Measurements from ENCODE around the gene CEP85L.

The CEP85L gene

DNA sequence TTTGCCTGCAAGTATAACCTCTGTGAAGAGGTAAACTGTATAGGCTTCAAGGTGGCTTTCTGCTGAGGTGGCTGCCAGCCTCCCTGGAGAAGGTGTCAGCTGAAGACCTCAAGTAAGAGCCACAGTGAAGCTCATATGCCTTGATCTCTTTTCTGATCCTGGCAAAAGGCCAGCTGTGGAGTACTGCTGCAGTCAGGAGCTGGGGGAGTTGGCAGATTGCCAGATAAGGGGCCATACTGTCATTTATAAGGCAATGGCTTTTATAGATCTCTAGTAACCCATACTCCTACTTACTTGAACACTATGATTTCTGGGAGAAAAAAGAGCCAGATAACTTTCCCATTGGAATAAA lies 8.8 kb upstream of the CEP85L start:
- DNase-seq (ENCODE audit: low spot score), result peak; percentile 66

DNA sequence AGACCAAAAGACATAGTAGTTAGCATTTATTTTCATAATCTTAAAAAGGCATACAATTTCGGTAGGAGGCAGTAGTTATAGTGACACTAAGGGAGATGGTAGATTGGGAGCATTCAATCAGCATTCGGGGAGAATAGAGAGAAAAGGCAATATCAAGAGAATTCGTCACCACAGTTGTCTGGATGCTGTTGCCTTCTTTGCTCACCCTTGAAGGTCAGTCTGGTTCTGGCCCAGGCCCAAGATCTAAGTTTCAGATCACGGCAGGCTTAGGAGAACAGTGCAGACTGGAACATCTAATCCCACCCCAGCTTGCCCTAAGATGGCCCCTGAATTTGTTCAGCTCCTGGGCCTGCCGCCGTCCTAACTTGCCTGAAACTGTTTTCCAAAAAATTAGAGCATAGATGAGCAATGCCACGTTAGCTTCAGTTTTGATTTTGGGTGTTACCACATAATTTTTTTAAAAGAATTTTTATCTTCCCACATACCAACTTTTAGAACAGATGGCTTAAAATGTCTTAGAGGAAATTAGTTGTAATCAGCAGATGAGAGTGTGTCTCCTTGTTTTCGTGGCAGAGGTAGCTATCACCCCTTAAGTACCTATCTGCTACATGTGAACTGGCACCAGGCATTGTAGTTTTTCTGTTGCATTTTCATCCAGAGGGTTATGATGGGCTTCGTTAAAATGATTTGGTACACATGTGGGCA lies 8.3 kb upstream of the CEP85L start:
- no peak for DNase-seq (ENCODE audit: low spot score)

DNA sequence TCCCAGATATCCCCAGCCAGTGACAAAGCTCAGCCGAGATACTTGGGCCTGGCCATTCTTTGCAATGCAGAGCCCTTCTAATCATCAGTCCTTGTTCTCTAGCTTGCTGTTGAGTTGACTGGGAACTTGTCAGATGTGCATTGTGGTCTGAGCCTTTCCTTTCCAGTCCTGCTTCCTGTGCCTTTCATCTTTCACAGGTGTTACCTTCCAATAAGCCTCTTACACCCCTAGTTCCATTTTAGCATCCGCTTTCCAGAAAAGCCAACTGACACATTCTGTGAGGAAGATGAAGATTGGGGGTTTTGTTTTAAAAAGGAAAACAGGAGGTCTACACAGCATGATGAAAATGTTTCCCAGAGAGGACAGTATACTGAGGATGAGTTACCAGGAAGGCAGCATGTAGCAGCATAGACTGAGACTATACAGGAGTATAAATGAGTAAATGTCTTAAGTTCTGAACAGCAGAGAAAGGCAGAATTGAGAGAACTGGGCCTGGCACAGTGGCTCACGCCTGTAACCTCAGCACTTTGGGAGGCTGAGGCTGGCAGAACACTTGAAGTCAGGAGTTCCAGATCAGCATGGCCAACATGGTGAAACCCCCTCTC lies 5.6 kb upstream of the CEP85L start:
- DNase-seq (ENCODE audit: low spot score), result no peak

DNA sequence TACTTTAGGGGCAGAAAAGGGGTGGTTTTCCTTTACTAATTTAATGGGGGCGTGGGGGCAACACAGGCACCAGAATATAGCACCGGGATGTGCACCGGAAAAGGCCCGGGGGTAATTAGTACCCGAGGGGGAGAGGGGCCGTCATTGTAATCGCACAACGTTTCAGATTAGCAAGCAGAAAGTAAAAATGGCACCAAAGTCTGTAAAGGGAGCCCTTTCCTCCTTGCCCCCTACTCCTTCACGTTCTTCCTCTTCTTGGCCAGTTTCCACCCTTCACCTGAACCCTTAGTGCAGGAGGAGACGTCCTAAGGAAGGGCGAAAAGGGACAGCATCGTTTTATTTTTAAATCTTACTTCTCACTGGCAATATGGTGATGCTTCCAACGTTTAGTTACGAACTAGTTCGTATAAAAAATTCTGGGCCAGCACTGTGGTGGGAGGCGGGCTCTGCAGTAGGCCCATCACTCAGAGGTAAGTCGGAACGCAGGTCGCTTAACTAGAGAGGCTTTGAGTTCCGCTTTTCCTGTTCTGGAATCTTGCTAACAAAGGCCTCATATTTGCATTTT lies 742 bp upstream of the CEP85L start:
- DNase-seq (ENCODE audit: low spot score), result peak; percentile 13

DNA sequence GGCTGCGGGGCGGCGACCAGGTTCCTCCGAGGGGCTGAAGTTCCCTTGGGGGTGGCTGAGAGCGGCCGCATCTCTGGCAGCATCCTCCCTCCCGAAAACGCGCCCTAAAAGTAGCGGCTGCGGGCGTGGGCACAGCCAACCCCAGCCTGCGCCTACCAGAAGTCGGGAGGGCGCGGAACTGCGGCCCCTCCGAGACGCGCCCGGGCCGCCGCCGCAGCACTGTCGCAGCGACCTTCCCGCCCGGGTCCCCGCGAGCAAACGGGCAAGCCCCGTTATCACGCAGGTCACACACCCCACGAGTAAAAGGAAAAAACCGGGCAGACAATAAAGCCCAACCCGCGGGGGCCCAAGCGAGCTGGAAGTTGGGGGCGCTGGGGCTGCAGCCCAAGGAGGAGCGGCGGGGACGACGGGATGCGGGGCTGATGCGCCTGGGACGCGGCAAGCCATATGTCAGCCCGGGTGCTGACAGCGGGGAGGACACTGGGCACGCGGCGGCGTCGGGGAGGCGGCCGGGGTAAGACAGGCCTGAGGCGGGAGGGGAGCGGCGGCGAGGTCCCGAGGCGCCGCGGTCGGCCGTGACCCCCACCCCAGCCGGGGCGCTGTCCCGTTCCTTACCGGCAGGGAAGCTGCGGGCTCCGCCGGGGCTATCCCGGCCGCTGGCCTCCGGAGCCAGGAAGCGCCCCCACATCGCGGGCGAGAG lies 659 bp downstream of the CEP85L start:
- DNase-seq (ENCODE audit: low spot score), result peak; percentile 66

DNA sequence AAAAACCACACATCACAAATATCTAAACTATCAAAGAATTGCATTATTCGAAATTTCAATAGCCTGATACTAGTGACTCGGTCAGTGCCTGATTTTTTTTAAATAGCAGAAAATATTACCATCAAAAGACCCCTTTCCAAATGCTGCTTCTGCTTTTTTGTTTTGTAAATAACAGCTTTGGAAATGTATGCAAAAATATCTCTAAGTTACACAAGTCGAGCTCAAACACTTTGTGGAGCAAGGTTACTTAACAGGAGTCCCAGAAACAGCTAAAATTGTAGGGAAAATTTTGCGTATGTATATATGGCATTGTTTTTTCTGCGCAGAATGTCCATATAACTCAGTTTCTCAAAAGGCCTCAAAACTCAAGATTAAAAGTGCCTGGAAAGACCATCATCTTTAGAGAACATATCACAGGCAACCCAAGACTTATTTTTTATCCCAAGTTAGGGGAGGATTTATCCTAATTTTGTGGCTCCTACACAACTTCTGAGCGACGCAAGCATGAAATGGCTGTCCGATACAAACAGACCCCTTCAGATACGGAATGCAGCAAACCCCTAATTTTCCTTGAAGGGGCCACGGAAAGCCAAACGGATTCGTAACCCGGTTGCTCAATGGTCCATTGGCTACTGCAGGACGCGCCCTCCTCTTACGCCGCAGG lies 1.3 kb downstream of the CEP85L start:
- no peak for DNase-seq (ENCODE audit: low spot score)

DNA sequence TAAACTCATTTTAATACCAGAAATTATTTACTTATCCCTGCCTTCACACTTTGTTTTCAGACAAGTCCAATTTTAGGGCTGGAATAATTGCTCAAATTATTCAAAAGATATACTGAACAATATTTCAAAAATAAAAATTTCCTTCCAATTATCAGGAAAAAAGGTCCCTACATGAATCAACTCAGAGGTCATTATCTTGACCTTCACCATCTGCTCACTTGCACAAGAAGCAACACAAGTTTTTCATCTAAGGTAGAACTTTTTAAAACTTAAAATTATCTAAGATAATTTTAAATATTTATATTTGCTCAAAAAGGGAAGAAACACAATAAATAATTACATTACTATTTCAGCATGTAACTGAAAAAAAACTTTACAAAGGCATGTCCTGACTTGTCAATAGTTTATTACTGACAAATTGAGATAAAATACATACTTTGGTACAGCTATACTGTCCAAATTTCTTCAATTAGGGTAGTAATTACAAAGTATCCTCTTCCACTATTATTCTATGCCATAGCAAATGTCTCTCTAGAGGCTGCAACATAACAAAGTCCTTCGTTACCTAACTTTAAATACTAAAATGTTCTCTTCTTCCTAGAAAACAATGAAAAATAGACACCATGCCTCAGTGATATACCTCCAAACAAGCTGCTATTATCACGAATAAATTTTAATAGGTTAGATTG lies 2.4 kb downstream of the CEP85L start:
- DNase-seq (ENCODE audit: low spot score), result no peak

DNA sequence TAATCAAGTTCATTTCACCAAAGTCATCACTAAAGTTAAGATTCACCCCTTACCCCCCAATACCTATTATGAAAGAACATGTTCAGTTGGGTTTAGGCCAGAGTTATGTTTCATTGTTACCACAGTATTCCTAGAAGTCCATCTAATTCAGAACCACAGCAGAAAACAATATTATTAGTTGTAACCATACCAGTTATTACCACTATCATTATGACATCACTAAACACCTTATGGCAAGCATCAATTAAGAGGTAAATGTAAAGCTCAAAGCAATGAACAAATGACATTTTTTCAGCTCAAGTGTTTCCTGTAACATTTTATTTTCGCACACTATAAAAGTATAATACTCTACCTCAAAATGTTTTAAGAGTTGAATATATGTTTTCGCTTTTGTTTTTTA lies 4.4 kb downstream of the CEP85L start:
- DNase-seq (ENCODE audit: low spot score), result no peak

DNA sequence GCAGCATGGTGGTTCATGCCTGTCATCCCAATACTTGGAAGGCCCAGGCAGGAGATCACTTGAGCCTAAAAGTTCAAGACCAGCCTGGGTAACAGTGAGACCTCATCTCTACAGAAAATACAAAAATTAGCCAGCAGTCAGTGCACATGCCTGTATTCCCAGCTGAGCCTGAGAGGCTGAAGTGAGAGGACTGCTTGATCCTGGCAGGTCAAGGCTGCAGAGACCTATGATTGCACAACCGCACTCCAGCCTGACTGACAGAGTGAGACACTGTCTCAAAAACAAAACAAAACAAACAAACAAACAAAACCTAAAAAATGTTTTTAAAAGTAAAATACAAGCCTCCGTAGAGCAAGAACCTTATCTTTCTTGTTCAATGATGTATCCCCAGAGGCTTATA lies 6.0 kb downstream of the CEP85L start:
- no peak for DNase-seq (ENCODE audit: low spot score)

DNA sequence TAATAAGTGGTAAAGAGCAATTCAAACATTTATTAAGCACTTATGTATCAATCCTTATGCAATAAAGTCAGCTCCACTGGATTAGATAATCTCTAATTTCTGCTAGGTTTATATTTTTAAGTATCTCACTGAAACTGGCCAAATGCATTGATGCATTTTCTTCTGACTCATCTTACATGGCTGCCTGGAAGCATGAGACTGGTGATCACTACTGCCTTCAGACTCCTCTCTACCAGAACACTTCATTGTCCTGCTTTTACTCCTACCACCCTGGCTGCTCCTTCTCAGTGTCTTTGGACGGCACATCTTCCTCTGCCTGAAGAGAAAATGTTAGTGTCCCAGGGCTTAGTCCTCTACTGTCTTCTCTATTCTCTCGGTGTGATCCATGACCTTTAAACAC lies 7.4 kb downstream of the CEP85L start:
- DNase-seq (ENCODE audit: low spot score), result no peak

DNA sequence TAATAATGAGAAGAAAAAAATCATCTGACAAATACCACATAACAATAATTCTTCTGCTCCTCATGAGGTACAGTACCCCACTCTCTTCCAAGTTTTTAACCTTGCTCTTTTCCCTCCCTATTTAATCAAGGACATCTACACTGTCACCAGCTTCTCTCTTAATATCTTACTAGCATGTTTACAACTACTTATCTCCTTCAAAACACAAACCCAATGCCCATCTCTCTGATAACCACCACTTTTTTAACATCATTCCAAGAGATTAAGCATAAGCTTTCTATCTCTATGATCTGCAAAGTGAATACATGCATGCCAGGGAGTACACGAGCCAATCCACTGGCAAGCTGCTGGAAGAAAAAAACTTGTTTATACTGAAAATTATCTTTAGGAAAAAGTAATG lies 10.3 kb downstream of the CEP85L start:
- no peak for DNase-seq (ENCODE audit: low spot score)

DNA sequence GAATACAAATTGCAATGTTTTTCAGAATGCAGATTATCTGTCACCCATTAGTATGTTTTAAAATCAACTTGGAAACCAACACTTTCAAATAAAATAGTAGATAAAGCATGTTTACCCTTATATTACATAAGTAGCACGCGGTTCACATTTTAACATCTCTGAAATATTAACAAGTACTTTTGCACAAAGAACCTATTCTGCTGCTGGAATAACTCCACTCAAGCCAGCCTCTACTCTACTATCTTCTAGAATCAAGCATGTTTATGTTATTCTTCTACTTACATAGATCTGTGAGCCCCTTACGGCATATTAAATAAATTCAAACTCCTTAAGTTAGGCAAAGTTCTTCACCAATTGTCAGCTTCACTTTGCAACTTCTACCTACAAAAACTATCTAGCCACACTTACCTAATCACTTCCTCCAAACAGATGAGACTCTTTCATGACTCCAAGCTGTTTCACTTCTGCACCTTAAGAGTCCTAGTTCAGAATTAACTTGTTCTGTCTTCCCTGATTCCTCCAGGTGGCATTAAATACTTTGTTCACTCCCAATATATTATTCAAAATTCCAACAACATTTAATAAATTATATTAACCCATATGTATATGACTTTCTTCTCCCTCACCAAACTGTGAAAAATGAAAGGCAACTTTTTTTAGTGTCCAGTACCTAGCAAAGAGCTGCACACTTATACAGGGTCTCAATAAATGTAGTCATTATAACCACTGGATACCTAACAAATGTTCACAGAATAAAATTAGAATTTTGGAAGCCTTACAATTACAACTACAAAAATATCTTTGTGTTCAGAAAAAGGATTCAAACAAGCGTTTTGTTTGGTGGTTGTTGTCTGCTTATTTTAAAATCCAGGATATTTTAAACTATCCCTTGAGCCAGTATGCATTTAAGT lies 12.1 kb downstream of the CEP85L start:
- no peak for DNase-seq (ENCODE audit: low spot score)

DNA sequence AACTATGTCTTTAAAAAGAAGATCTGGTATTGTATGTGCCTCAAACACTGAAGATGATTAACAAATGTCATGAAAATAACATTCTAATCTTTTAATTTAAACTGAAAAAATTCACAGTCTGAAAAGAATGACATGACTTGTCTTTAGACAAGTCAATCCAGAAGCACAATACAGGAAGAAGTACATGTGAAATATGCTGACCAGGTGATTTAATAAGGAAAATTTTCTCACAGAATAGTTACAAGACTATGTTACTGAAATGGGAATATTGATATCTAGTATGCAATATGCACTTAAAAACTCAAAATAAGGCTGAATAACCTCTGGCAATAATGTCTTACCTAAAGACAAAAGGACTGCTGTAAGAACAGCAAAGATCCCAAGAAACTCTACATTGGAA lies 13.1 kb downstream of the CEP85L start:
- DNase-seq (ENCODE audit: low spot score), result no peak

DNA sequence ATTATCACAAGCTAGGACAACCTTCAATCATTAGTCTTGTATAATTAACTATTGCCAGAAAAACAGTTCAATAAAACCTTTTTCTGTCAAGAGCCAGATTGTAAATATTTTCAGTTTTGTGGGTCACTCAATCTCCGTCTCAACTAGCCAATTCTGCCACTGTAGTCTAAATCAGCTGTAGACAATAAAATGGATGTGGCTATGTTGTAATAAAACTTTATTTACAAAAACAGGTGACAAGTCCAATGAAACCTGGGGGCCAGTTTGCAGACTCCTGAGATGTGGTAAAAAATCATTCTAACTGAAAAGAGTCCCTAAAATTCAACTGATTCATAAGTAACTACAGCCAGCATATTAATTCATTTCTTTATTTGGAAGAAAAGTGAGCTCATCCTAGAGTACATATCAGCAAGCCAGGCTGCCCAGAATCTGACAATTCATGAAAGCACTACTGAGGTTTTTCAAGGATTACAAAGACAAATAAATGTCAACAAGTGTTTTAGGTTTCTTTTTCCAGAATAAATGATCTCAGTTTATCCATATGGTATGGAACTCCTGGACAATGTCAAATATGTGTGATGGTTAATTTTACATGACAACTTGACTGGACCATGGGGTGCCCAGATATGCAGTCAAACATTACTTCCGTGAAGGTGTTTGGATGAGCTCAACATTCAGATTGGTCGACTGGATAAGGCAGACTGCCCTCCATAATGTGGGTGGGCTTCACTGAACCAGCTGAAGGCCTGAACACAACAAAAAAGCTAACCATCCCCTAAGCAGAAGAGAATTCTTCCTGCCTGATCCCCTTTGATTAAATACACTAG lies 15.3 kb downstream of the CEP85L start:
- no peak for DNase-seq (ENCODE audit: low spot score)

DNA sequence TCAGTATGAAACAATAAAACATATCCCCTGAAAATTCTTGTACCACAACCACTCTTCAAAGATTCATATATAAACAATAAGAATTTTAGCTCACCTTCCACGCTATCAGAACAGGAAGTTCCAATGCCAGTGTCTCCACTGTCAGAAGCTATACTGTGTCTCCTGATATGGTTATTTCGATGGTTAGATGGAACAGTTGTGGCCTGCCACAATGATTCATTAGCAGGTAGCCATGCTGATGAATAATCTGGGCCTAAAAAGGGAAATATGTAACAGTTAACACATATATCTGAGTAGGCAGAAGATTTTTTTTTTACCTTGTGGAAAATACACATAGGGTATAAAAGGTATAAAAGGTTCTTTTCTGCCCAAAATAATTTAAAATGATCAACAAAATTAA lies 19.0 kb downstream of the CEP85L start:
- DNase-seq (ENCODE audit: low spot score), result no peak

DNA sequence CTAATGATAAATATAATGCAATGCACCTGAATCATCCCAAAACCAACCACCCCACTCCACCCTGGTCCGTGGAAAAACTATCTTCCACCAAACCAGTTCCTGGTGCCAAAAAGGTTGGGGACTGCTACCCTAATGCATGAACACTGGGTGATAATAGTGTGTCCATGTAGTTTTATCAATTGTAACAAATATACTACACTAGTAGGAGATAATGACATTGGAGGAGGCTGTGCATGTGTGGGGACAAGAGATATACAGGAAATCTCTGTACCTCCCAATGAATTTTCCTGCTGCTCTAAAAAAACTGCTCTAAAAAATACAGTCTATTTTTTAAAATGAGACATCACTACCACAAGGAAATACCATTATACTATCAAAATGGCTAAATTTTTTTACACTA lies 20.5 kb downstream of the CEP85L start:
- no peak for DNase-seq (ENCODE audit: low spot score)

DNA sequence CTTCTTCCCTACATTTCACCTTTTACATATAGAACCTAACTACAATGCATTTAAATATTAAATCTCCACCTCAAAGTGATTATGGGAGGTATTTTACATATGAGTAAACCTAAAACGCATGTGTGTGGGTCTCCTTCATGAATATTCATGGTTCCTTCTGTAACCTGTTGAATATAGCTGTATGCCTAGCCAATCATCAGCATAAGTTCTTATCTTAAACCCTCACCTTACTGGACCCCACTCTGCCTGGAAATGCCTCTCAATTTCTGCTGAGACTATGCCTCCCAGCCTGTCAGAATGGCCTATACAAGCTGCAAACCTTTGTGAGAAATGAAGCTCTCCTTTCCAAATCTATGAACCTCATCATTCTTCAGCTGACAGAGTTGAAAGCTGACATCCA lies 21.3 kb downstream of the CEP85L start:
- no peak for DNase-seq (ENCODE audit: low spot score)

DNA sequence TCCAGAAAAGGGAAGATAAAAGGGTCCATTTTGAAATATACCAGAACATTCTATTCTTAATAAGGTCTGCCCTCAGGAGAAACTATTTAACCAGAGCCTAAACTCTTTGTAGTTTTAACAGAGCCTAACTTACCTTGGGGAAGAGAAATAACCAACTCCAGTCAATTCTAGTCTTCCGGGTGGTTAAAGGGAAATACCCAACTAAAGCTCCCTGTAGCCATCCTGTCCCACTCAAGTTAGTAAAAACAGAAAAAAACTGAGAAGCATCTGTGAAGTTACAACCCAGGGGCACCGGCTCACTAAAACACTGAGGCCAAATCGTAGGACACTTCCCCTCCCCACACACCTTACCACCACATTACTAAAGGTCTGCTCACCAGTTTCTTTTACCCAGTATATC lies 23.7 kb downstream of the CEP85L start:
- no peak for DNase-seq (ENCODE audit: low spot score)

DNA sequence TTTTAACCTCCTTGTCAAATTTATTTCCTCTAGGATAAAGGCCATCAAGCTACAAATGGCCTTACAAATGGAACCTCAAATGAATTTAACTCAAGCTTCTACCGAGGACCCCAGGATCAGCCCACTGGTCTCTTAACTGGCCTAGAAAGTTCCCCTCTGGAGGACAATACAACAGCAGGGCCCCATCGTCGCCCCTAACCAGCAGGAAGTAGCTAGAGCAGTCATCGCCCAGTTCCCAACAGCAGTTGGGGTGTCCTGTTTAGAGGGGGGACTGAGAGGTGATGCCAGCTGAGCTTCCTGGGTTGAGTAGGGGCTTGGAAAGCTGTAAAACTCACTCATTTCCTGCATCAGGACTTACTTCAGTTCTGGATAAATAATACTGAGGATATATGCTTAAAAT lies 25.6 kb downstream of the CEP85L start:
- no peak for DNase-seq (ENCODE audit: low spot score)

DNA sequence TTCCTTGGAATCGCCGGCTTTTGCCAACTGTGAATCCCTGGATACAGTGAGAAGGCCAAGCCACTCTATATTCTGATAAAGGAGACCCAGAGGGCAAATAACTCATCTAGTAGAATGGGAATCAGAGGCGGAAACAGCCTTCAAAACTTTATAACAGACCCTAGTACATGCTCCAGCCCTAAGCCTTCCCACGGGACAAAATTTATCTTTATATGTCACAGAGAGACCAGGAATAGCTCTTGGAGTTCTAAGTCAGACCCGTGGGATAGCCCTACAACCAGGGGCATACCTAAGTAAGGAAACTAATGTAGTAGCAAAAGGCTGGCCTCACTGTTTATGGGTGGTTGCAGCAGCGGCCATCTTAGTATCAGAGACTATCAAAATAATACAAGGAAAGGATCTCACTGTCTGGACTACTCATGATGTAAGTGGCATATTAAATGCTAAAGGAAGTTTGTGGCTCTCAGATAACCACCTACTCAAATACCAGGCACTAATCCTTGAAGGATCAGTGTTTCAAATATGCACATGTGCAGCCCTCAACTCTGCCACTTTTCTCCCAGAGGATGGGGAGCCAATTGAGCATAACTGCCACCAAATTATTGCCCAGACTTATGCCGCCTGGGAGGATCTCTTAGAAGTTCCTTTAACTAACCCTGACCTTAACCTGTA lies 29.5 kb downstream of the CEP85L start:
- DNase-seq (ENCODE audit: low spot score), result no peak

All from NAMALWA (cell line).